HG03139 (cell line): ENCODE results near the gene SEMA3B.

Experiments used
- ATAC-seq: cut with Tn5 transposase; IDR thresholded peaks from one replicate; pipeline ENCODE4 v1.9.1; 2021; ENCODE audit not compliant: unreplicated experiment

SEMA3B gene

GRCh38 chr3:50327129-50327528 lies 58.2 kb downstream of the SEMA3B start:
- ATAC-seq: no peak
